K562 (cell line): ENCODE results near the gene PRSS22. TPM values are rescaled to one million over a fixed set of nuclear protein-coding genes. Genes with fewer than 3 reads are reported as not detected.

ENCODE experiments used
- CHD1 ChIP-seq: fragments of 200-600 bp; sonication (generic); IDR thresholded peaks from one replicate; pipeline ENCODE4 v1.6.1; 2012; ENCODE audit warnings: mild to moderate bottlenecking, moderate library complexity, low read length, inconsistent platforms
- FOXA3 ChIP-seq, 2 experiments: fragments of 450-650 bp in 1 of 2; sonication (generic) in 1 of 2; formaldehyde crosslinking; IDR thresholded peaks in 1 of 2; conservative IDR thresholded peaks in 1 of 2; 2 replicates each; pipeline versions ENCODE4 v1.4.0 to v1.8.0; 2020 to 2022; ENCODE audit warnings: mild to moderate bottlenecking in 2 of 2, missing genetic modification reagents in 1 of 2
- FOXP1 ChIP-seq: sonication (generic); formaldehyde crosslinking; IDR thresholded peaks from 2 replicates; pipeline ENCODE4 v1.8.0; 2022; ENCODE audit warnings: mild to moderate bottlenecking, missing genetic modification reagents
- GATAD2A ChIP-seq: fragments of 450-650 bp; IDR thresholded peaks from 2 replicates; pipeline ENCODE4 v1.6.1; 2017
- HDAC1 ChIP-seq, 2 experiments: fragments of 450-650 bp; IDR thresholded peaks; 2 replicates each; pipeline ENCODE4 v1.6.1; 2016 to 2017; ENCODE audit warnings: inconsistent platforms in 1 of 2, mild to moderate bottlenecking in 1 of 2, moderate library complexity in 1 of 2
- NELFE ChIP-seq: IDR thresholded peaks from 2 replicates; pipeline ENCODE4 v1.6.1; 2011; ENCODE audit warnings: mild to moderate bottlenecking; ENCODE audit not compliant: insufficient read depth, insufficient read length
- NR2C2 ChIP-seq, 2 experiments: fragments of 200-800 bp in 1 of 2; sonication (Bioruptor generic) in 1 of 2; sonication (generic) in 1 of 2; formaldehyde crosslinking in 1 of 2; IDR thresholded peaks; 2 replicates each; pipeline versions ENCODE4 v1.6.1 to v1.8.0; 2016 to 2022; ENCODE audit warnings: mild to moderate bottlenecking in 1 of 2, missing compliant biosample characterization in 1 of 2, missing genetic modification characterization in 1 of 2, missing genetic modification reagents in 1 of 2
- RB1 ChIP-seq: fragments of 450-650 bp; IDR thresholded peaks from 2 replicates; pipeline ENCODE4 v1.6.1; 2017; ENCODE audit warnings: low read depth, mild to moderate bottlenecking
- ZFP1 ChIP-seq: fragments of 450-650 bp; formaldehyde crosslinking; IDR thresholded peaks from 2 replicates; pipeline ENCODE4 v1.4.0; 2020; ENCODE audit warnings: mild to moderate bottlenecking, mixed read lengths
- ZNF24 ChIP-seq: fragments of 450-650 bp; IDR thresholded peaks from 2 replicates; pipeline ENCODE4 v1.6.1; 2016
- ZNF445 ChIP-seq: fragments of 250-450 bp; sonication (Bioruptor Pico); IDR thresholded peaks from 2 replicates; pipeline ENCODE4 v1.4.0; 2020; ENCODE audit warnings: low read depth, mild to moderate bottlenecking, moderate library complexity
- polyA plus RNA-seq, 8 experiments: library from polyadenylated mRNA; depleted of rRNA in 4 of 8; stranded (reverse) in 5 of 8; unstranded in 3 of 8; fragments of >200 nt; fragmentation: Nextera tagmentation in 2 of 8; fragmentation: Illumina TruSeq in 1 of 8; extraction: Ambion mirVana in 2 of 8; extraction: Trizol in 1 of 8; gene quantifications; 2 replicates each; pipeline versions ENCODE4 v1.2.1 to v1.2.3, GENCODE V29; 2011 to 2014; ENCODE audit warnings: inconsistent platforms in 1 of 8, missing spikeins in 1 of 8
- total RNA-seq, 7 experiments: library from RNA; depleted of rRNA in 6 of 7; stranded (reverse); fragments of >200 nt in 6 of 7; fragmentation: Illumina TruSeq in 2 of 7; extraction: Trizol in 2 of 7; gene quantifications; 2 replicates each; pipeline versions ENCODE4 v1.2.1 to v1.2.3, GENCODE V29; 2011 to 2021; ENCODE audit warnings: low replicate concordance in 1 of 7
- TF ChIP-seq, protein P1 (sequence below): fragments of 250-450 bp; sonication (Bioruptor Pico); IDR thresholded peaks from 2 replicates; pipeline ENCODE4 v1.4.0; 2020
- TF ChIP-seq, protein P2 (sequence below): fragments of 450-650 bp; IDR thresholded peaks from one replicate; pipeline ENCODE4 v1.6.1; 2018; ENCODE audit warnings: mild to moderate bottlenecking, moderate library complexity; ENCODE audit not compliant: partially characterized antibody
- TF ChIP-seq, protein P3 (sequence below): fragments of 250-450 bp; sonication (Bioruptor Pico); IDR thresholded peaks from 2 replicates; pipeline ENCODE4 v1.8.0; 2022; ENCODE audit warnings: inconsistent platforms
- TF ChIP-seq, protein P4 (sequence below): sonication (generic); formaldehyde crosslinking; IDR thresholded peaks from 2 replicates; pipeline ENCODE4 v1.8.1; 2023; ENCODE audit warnings: mild to moderate bottlenecking, missing genetic modification reagents

PRSS22 gene
- total and polyA plus RNA-seq, 9 of the 15 experiments (the other 6 are each of a cell fraction or from before 2014, with no cell fraction given), result 0.13 to 0.42 TPM; not detected in 7

DNA sequence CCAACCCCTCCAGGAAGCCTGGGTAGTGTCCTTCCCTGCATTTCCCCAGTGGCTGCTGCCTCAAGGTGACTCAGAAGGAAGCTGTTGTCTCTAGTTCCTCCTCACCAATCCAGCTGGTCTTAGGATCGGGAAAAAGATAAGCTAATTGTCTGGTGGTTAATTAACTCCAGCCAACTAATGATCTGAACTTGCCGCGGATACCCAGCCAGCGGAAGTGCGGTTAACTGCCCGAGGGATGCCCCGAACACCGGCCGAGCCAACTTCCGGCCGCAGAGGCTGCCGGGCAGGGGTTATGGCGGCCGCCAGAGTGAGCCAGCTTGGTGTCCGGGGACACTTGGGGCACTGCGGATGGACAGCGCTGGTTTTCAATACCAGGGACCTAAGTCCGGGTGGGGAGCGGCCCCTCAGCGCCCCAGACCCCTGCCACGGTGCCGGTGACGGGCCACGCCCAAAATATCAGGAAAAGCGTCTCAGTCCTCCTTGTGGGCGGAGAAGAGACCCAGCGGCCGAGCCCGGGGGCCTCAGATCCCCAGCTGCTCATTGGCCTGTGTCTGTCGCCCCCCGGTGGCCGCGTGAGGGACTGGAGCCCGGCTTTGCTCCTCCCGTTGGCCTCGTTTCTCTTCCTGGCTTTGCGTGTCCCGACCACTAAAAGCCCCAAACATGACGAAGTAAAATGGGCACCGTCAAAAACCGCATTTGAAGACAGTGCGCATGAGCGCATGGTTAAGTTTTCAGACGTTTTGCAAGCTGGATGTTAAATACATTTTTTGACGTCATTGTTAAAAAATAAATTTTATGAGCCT is 10.2 kb upstream of the PRSS22 start (continued):
- TF ChIP-seq, protein P1, sequence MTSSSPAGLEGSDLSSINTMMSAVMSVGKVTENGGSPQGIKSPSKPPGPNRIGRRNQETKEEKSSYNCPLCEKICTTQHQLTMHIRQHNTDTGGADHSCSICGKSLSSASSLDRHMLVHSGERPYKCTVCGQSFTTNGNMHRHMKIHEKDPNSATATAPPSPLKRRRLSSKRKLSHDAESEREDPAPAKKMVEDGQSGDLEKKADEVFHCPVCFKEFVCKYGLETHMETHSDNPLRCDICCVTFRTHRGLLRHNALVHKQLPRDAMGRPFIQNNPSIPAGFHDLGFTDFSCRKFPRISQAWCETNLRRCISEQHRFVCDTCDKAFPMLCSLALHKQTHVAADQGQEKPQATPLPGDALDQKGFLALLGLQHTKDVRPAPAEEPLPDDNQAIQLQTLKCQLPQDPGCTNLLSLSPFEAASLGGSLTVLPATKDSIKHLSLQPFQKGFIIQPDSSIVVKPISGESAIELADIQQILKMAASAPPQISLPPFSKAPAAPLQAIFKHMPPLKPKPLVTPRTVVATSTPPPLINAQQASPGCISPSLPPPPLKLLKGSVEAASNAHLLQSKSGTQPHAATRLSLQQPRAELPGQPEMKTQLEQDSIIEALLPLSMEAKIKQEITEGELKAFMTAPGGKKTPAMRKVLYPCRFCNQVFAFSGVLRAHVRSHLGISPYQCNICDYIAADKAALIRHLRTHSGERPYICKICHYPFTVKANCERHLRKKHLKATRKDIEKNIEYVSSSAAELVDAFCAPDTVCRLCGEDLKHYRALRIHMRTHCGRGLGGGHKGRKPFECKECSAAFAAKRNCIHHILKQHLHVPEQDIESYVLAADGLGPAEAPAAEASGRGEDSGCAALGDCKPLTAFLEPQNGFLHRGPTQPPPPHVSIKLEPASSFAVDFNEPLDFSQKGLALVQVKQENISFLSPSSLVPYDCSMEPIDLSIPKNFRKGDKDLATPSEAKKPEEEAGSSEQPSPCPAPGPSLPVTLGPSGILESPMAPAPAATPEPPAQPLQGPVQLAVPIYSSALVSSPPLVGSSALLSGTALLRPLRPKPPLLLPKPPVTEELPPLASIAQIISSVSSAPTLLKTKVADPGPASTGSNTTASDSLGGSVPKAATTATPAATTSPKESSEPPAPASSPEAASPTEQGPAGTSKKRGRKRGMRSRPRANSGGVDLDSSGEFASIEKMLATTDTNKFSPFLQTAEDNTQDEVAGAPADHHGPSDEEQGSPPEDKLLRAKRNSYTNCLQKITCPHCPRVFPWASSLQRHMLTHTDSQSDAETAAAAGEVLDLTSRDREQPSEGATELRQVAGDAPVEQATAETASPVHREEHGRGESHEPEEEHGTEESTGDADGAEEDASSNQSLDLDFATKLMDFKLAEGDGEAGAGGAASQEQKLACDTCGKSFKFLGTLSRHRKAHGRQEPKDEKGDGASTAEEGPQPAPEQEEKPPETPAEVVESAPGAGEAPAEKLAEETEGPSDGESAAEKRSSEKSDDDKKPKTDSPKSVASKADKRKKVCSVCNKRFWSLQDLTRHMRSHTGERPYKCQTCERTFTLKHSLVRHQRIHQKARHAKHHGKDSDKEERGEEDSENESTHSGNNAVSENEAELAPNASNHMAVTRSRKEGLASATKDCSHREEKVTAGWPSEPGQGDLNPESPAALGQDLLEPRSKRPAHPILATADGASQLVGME (CRISPR knock-in tag), result peak; percentile 95
- TF ChIP-seq FOXP1, result no peak
- TF ChIP-seq, protein P2, sequence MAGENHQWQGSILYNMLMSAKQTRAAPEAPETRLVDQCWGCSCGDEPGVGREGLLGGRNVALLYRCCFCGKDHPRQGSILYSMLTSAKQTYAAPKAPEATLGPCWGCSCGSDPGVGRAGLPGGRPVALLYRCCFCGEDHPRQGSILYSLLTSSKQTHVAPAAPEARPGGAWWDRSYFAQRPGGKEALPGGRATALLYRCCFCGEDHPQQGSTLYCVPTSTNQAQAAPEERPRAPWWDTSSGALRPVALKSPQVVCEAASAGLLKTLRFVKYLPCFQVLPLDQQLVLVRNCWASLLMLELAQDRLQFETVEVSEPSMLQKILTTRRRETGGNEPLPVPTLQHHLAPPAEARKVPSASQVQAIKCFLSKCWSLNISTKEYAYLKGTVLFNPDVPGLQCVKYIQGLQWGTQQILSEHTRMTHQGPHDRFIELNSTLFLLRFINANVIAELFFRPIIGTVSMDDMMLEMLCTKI, result no peak
- 0 out of 4 replicates have a peak, but pooled peaks of 1 of the 2 experiments have one; percentile 61 for TF ChIP-seq FOXA3 (CRISPR knock-in tag; conservative IDR thresholded peaks at IDR 0.05 in 1 of 2, IDR thresholded peaks at IDR 0.05 in 1 of 2)
- TF ChIP-seq ZNF24, result 0 out of 2 replicates have a peak, but pooled peaks have one; percentile 44
- peak; percentile 79 for TF ChIP-seq RB1
- no peak for TF ChIP-seq NELFE
- TF ChIP-seq CHD1, result no peak
- TF ChIP-seq NR2C2 (CRISPR knock-in tag; IDR thresholded peaks at IDR 0.05), result no peak
- peak; percentile 93 for TF ChIP-seq NR2C2 (tag; IDR thresholded peaks at IDR 0.05)
- no peak for TF ChIP-seq ZFP1 (CRISPR knock-in tag)
- TF ChIP-seq, protein P3, sequence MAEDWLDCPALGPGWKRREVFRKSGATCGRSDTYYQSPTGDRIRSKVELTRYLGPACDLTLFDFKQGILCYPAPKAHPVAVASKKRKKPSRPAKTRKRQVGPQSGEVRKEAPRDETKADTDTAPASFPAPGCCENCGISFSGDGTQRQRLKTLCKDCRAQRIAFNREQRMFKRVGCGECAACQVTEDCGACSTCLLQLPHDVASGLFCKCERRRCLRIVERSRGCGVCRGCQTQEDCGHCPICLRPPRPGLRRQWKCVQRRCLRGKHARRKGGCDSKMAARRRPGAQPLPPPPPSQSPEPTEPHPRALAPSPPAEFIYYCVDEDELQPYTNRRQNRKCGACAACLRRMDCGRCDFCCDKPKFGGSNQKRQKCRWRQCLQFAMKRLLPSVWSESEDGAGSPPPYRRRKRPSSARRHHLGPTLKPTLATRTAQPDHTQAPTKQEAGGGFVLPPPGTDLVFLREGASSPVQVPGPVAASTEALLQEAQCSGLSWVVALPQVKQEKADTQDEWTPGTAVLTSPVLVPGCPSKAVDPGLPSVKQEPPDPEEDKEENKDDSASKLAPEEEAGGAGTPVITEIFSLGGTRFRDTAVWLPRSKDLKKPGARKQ (CRISPR knock-in tag), result no peak; the same call in 1 of the 2 replicates
- TF ChIP-seq ZNF445 (CRISPR knock-in tag), result no peak
- TF ChIP-seq, protein P4, sequence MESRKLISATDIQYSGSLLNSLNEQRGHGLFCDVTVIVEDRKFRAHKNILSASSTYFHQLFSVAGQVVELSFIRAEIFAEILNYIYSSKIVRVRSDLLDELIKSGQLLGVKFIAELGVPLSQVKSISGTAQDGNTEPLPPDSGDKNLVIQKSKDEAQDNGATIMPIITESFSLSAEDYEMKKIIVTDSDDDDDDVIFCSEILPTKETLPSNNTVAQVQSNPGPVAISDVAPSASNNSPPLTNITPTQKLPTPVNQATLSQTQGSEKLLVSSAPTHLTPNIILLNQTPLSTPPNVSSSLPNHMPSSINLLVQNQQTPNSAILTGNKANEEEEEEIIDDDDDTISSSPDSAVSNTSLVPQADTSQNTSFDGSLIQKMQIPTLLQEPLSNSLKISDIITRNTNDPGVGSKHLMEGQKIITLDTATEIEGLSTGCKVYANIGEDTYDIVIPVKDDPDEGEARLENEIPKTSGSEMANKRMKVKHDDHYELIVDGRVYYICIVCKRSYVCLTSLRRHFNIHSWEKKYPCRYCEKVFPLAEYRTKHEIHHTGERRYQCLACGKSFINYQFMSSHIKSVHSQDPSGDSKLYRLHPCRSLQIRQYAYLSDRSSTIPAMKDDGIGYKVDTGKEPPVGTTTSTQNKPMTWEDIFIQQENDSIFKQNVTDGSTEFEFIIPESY (CRISPR knock-in tag), result 0 out of 2 replicates have a peak, but pooled peaks have one; percentile 65
- peak in 1 of 2 experiments; percentile 80; a peak in 1 of 4 replicates for TF ChIP-seq HDAC1 (IDR thresholded peaks at IDR 0.05)
- peak; percentile 72; the same call in 1 of the 2 replicates for TF ChIP-seq GATAD2A
